Kidney (tissue), 14 donors: Measurements from ENCODE around the gene GNB1. TPM values are rescaled to one million over a fixed set of nuclear protein-coding genes. Genes with fewer than 3 reads are reported as not detected.
A peak's percentile ranks its signal among the peaks of the same experiment; 100 is the strongest.

ENCODE experiments used
- DNase-seq, 5 donors: peaks; one replicate each; pipeline ENCODE4 v3.0.0-alpha.2; 2013 to 2020
- FAIRE-seq: peaks from 2 replicates; lab custom pipeline; 2012; peaks lifted over from hg19 to GRCh38; lab: Jason Lieb, UNC
- H3K27ac ChIP-seq, 2 donors: one replicate each; pipeline ENCODE4 v1.7.0; 2013; ENCODE audit warnings: low read depth in 2 of 2, low read length in 2 of 2, inconsistent platforms in 1 of 2
- H3K27me3 ChIP-seq: one replicate; pipeline ENCODE4 v1.7.1; 2013; ENCODE audit warnings: low read length, inconsistent platforms; ENCODE audit not compliant: control insufficient read depth, insufficient read depth
- H3K36me3 ChIP-seq, 3 donors: one replicate each; pipeline versions ENCODE4 v1.7.0 to v1.7.1; 2013; ENCODE audit warnings: low read length in 3 of 3, control low read depth in 1 of 3, inconsistent platforms in 1 of 3; ENCODE audit not compliant: insufficient read depth in 3 of 3, control insufficient read depth in 2 of 3
- H3K4me1 ChIP-seq, 3 donors: one replicate each; pipeline versions ENCODE4 v1.7.0 to v1.7.1; 2013; ENCODE audit warnings: low read length in 3 of 3, inconsistent platforms in 1 of 3, low read depth in 1 of 3; ENCODE audit not compliant: control insufficient read depth in 2 of 3, insufficient read depth in 2 of 3
- H3K4me3 ChIP-seq, 3 donors: one replicate each; pipeline versions ENCODE4 v1.7.0 to v1.8.1; 2013; ENCODE audit warnings: low read length in 3 of 3, control low read depth in 1 of 3, inconsistent platforms in 1 of 3
- H3K9ac ChIP-seq, 3 donors: one replicate each; pipeline versions ENCODE4 v1.7.0 to v1.7.1; 2013; ENCODE audit warnings: low read length in 3 of 3, control low read depth in 1 of 3, inconsistent platforms in 1 of 3
- H3K9me3 ChIP-seq, 3 donors: one replicate each; pipeline versions ENCODE4 v1.7.0 to v1.7.1; 2013; ENCODE audit warnings: low read length in 3 of 3, control low read depth in 1 of 3, inconsistent platforms in 1 of 3; ENCODE audit not compliant: control insufficient read depth in 2 of 3, insufficient read depth in 1 of 3
- CTCF ChIP-seq: IDR thresholded peaks from 3 replicates; pipeline ENCODE4 v1.5.1; 2012; ENCODE audit warnings: mild to moderate bottlenecking, moderate library complexity, borderline replicate concordance; ENCODE audit not compliant: insufficient read depth; ENCODE audit errors: extremely low read depth
- intact Hi-C: fragments of 100-400 bp; cut with DNase I; formaldehyde crosslinking; loops from one replicate; pipeline ENCODE4 v1.11.1; 2022
- polyA plus RNA-seq: library from polyadenylated mRNA; stranded (reverse); fragments of 350-450 nt; fragmentation: Illumina TruSeq; extraction: RNeasy Lipid Tissue Mini Kit (QIAGEN cat#74804); gene quantifications from one replicate; pipeline ENCODE4 v1.2.3, GENCODE V29; 2014; ENCODE audit warnings: low read depth, low replicate concordance; ENCODE audit not compliant: insufficient read depth
- total RNA-seq: library from RNA; stranded (reverse); fragmentation: NEBNext Ultra II Directional; extraction: Animal tissue kit (Norgen Biotek cat#: 25700); gene quantifications from one replicate; pipeline ENCODE4 v1.2.1, GENCODE V29; 2021
- donor health status: control.
- donor health status: control.
- donor health status: control.
- donor health status: control.
- donor health status: control.
- donor health status: DM: yes; HTN: yes; CAD: no.
- donor health status: Normal renal cell carcinoma (clear cell type).

GNB1 gene
- total and polyA plus RNA-seq, 2 donors from 2014 or later: 144 to 347 TPM

GRCh38 chr1:1924849-1925248 lies 34.0 kb upstream of the GNB1 start:
- FAIRE-seq (no peak), DNase-seq (peak in 2 of 5 donors; percentile 25 to 68)
- Histone ChIP-seq H3K9ac (no peak overlapping the region), H3K9me3 (no peaks in the 10 kb centered on the region), H3K36me3 (no peaks in the 10 kb centered on the region), H3K27me3 (no peaks in the 10 kb centered on the region), H3K4me1 (no peaks in the 10 kb centered on the region), H3K4me3 (no peak overlapping the region), H3K27ac (no peak overlapping the region)
- no peak for TF ChIP-seq CTCF
- intact Hi-C loops: no loop called here

GRCh38 chr1:1924386-1924785 lies 33.5 kb upstream of the GNB1 start:
- Histone ChIP-seq H3K4me1 (no peaks in the 10 kb centered on the region), H3K36me3 (no peaks in the 10 kb centered on the region), H3K27ac (no peak overlapping the region), H3K4me3 (no peak overlapping the region), H3K9ac (no peak overlapping the region), H3K9me3 (no peaks in the 10 kb centered on the region), H3K27me3 (no peaks in the 10 kb centered on the region)
- intact Hi-C loops: no loop called here
- no peak for TF ChIP-seq CTCF
- peak in 2 of 5 donors; percentile 67 to 70 for DNase-seq
- no peak for FAIRE-seq

- Histone ChIP-seq H3K9me3 (no peaks in the 10 kb centered on the region), H3K27me3 (no peaks in the 10 kb centered on the region), H3K27ac (no peak overlapping the region), H3K36me3 (no peaks in the 10 kb centered on the region), H3K4me1 (peaks cover 0 to 7% (median 4%) of the 10 kb centered on the region in 3 donors), H3K9ac (no peak overlapping the region), H3K4me3 (no peak overlapping the region)
- FAIRE-seq: no peak
- intact Hi-C loops: no loop called here
- DNase-seq: peak in 2 of 5 donors; percentile 57 to 63
- no peak for TF ChIP-seq CTCF
Measured at GRCh38 chr1:1922956-1923833, 32.3 kb upstream of the GNB1 start.
